RWPE1 (cell line): ENCODE data around the gene DYNLT2.
A peak's percentile ranks its signal among the peaks of the same experiment; 100 is the strongest.

Experiments used
- CTCF ChIA-PET: fragments of 350-600 bp; sonication (Branson Sonifier 250); formaldehyde crosslinking; extraction: SDS; loops from one replicate; lab custom pipeline; 2021; lab: Yijun Ruan, JAX
- POLR2A ChIA-PET: fragments of 400-600 bp; formaldehyde crosslinking; extraction: SDS; loops from one replicate; lab custom pipeline; 2020; ENCODE audit warnings: antibody characterized with exemption; ENCODE audit not compliant: low non-redundant PET; lab: Yijun Ruan, JAX
- DNase-seq: peaks from one replicate; pipeline ENCODE4 v3.0.0; 2012; ENCODE audit warnings: low spot score
- H3K27ac ChIP-seq: fragments of 450-650 bp; 2 replicates; pipeline ENCODE4 v1.5.1; 2017
- TF ChIP-seq, protein P1 (sequence below): fragments of 450-650 bp; conservative IDR thresholded peaks from 2 replicates; pipeline ENCODE4 v1.5.1; 2017; ENCODE audit warnings: low read depth, mild to moderate bottlenecking

The DYNLT2 gene

DNA sequence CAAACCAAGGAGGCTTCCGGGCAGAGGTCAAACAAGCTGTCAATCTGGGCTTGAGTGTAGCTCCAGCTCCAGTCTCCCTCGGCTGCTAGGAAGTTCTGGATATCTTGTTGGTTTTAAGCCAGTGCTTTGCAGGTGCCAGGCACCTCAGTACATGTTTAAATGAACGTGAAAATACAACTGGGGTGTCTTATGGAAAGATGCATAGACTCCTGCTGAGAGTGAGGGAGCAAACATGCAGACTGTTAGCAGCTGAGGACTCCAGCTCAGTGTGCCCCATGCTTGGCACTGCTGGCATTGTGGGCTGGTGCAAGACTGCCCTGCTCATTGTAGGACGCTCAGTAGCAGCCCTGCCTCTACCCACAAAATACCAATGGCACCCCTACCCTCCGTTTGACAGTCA, 28.5 kb upstream of the DYNLT2 start:
- DNase-seq = no peak
- peak overlapping the region; percentile 76 for H3K27ac ChIP-seq
- TF ChIP-seq, protein P1, sequence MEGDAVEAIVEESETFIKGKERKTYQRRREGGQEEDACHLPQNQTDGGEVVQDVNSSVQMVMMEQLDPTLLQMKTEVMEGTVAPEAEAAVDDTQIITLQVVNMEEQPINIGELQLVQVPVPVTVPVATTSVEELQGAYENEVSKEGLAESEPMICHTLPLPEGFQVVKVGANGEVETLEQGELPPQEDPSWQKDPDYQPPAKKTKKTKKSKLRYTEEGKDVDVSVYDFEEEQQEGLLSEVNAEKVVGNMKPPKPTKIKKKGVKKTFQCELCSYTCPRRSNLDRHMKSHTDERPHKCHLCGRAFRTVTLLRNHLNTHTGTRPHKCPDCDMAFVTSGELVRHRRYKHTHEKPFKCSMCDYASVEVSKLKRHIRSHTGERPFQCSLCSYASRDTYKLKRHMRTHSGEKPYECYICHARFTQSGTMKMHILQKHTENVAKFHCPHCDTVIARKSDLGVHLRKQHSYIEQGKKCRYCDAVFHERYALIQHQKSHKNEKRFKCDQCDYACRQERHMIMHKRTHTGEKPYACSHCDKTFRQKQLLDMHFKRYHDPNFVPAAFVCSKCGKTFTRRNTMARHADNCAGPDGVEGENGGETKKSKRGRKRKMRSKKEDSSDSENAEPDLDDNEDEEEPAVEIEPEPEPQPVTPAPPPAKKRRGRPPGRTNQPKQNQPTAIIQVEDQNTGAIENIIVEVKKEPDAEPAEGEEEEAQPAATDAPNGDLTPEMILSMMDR = no peak
- ChIA-PET POLR2A (interaction anchor here (0.6 kb wide), 1 partner anchor 84 kb away, joined by 3 read pairs; no protein-coding TSS in a partner anchor), CTCF (interaction anchor here (0.5 to 1.0 kb wide), 2 partner anchors 52 to 383 kb away, joined by 3 read pairs; no protein-coding TSS in a partner anchor)

- CTCF ChIA-PET = no interaction called here
Observed at GRCh38 chr6:169779092-169779815, 27.9 kb upstream of the DYNLT2 start.

GRCh38 chr6:169778646-169779045, 27.3 kb upstream of the DYNLT2 start:
- TF ChIP-seq, protein P1 = no peak
- ChIA-PET CTCF (no interaction called here), POLR2A (no interaction called here)
- H3K27ac ChIP-seq = peak overlapping the region; percentile 76
- peak; percentile 80 for DNase-seq

More at GRCh38 chr6:169779092-169779815, 27.9 kb upstream of the DYNLT2 start:
- TF ChIP-seq, protein P1 = no peak
- peak overlapping the region; percentile 76 for H3K27ac ChIP-seq
- POLR2A ChIA-PET = interaction anchor here (0.6 kb wide), 1 partner anchor 84 kb away, joined by 3 read pairs; no protein-coding TSS in a partner anchor
- DNase-seq = no peak

DNA sequence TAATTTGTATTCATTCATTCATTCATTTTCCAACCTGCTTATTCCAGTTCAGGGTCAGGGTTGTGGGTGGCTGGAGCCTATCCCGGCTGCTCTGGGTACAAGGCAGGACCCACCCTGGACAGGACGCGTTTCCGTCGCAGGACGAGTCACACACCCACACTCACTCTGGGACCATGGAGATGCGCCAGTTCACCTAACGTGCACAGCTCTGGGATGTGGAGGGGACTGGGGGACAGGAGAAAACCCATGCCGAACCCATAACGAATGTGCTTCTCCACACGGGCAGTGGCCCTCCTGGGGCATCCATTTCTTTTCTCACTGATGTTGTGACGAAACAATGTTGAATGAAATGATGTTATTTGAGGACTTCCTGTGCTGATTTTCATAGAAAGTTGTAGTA, 26.5 kb upstream of the DYNLT2 start:
- POLR2A ChIA-PET = no interaction called here
- H3K27ac ChIP-seq = peak overlapping the region; percentile 31
- CTCF ChIA-PET = no interaction called here
- no peak for DNase-seq
- TF ChIP-seq, protein P1 = no peak

- CTCF ChIA-PET = interaction anchor here (0.6 to 0.9 kb wide), 3 partner anchors 13 to 767 kb away, joined by 3 to 5 read pairs (median 4); no protein-coding TSS in a partner anchor
- POLR2A ChIA-PET = no interaction called here
- TF ChIP-seq, protein P1 = no peak
- no peak for DNase-seq
- no peak overlapping the region for H3K27ac ChIP-seq
Observed at GRCh38 chr6:169776379-169776778, 25.0 kb upstream of the DYNLT2 start.

- CTCF ChIA-PET = no interaction called here
- DNase-seq = no peak
- POLR2A ChIA-PET = no interaction called here
- no peak overlapping the region for H3K27ac ChIP-seq
- TF ChIP-seq, protein P1 = no peak
Observed at GRCh38 chr6:169775321-169775720, 23.9 kb upstream of the DYNLT2 start.
